Endothelial cell (in vitro differentiated cells): Measurements from ENCODE around the gene MYH7B. TPM values are rescaled to one million over a fixed set of nuclear protein-coding genes. Genes with fewer than 3 reads are reported as not detected.

Source experiments
- DNase-seq: peaks from one replicate; pipeline ENCODE4 v3.0.0; 2021; ENCODE audit warnings: low spot score
- H3K27ac Mint-ChIP-seq: one replicate; pipeline ENCODE4 v1.8.0; 2021; ENCODE audit warnings: mixed read lengths, inconsistent platforms; ENCODE audit not compliant: unreplicated experiment
- H3K27me3 Mint-ChIP-seq: one replicate; pipeline ENCODE4 v1.8.0; 2021; ENCODE audit warnings: mild to moderate bottlenecking, moderate library complexity, mixed read lengths, inconsistent platforms; ENCODE audit not compliant: unreplicated experiment
- H3K36me3 Mint-ChIP-seq: one replicate; pipeline ENCODE4 v1.8.0; 2021; ENCODE audit warnings: mild to moderate bottlenecking, low read depth, mixed read lengths, inconsistent platforms; ENCODE audit not compliant: unreplicated experiment
- H3K4me1 Mint-ChIP-seq: one replicate; pipeline ENCODE4 v1.8.0; 2021; ENCODE audit warnings: mild to moderate bottlenecking, mixed read lengths, inconsistent platforms; ENCODE audit not compliant: unreplicated experiment
- H3K4me3 Mint-ChIP-seq: one replicate; pipeline ENCODE4 v1.8.0; 2021; ENCODE audit warnings: mild to moderate bottlenecking, mixed read lengths, inconsistent platforms; ENCODE audit not compliant: unreplicated experiment
- H3K9me3 Mint-ChIP-seq: one replicate; pipeline ENCODE4 v1.8.0; 2021; ENCODE audit warnings: mixed read lengths, inconsistent platforms; ENCODE audit not compliant: unreplicated experiment
- total RNA-seq: library from RNA; stranded (reverse); fragmentation: NEBNext Ultra II Directional; extraction: Animal tissue kit (Norgen Biotek cat#: 25700); gene quantifications from one replicate; pipeline ENCODE4 v1.2.1, GENCODE V29; 2021; ENCODE audit not compliant: unreplicated experiment
- TF ChIP-seq, protein P1 (sequence below): fragments of 200-600 bp; sonication (generic); IDR thresholded peaks from one replicate; pipeline ENCODE4 v1.5.0; 2021; ENCODE audit warnings: antibody characterized with exemption; ENCODE audit not compliant: unreplicated experiment

The MYH7B gene
- total RNA-seq, 1 donor from 2014 or later, result 0.51 TPM

DNA sequence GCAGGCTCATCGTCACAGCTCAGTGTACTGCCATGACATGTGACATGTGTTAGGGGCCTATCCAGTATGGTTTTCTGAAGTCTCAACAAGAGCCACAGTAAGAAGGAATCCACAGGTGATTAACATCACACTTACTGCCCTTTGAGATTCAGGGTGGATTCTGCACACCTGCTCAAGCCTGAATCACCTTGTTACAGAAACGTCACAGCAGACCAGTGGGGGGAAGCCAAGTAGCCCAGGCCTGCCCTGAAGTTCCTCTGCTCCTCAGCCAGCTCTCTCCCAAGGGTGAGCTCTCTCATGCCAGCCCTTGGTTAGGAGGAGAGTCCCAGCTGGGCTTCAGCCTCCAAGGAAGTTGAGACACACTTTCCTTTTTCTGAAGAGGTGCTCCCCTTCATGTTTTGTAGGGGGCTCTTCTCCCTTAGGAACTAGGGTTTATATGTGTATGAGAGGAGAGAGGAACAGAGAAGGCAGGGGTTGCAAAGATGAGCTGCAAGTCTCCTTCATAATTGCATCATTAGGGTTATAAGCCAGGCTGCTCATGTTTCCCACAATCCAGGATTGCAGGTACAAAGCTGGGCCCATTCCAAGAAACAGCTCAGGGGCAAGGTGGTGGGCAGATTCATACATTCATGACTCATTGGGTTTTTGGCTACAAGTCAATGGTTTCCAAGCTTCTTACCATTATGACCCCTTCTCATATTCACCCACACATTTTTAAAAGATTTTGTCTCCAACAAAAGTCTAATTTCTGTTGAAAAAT lies 11.7 kb upstream of the MYH7B start:
- Mint-ChIP-seq H3K27me3 (peaks cover 4% of the 10 kb centered on the region), H3K36me3 (peaks cover 10% of the 10 kb centered on the region), H3K9me3 (no peaks in the 10 kb centered on the region), H3K27ac (no peak overlapping the region), H3K4me3 (no peak overlapping the region), H3K4me1 (no peaks in the 10 kb centered on the region)
- DNase-seq, result no peak
- TF ChIP-seq, protein P1, sequence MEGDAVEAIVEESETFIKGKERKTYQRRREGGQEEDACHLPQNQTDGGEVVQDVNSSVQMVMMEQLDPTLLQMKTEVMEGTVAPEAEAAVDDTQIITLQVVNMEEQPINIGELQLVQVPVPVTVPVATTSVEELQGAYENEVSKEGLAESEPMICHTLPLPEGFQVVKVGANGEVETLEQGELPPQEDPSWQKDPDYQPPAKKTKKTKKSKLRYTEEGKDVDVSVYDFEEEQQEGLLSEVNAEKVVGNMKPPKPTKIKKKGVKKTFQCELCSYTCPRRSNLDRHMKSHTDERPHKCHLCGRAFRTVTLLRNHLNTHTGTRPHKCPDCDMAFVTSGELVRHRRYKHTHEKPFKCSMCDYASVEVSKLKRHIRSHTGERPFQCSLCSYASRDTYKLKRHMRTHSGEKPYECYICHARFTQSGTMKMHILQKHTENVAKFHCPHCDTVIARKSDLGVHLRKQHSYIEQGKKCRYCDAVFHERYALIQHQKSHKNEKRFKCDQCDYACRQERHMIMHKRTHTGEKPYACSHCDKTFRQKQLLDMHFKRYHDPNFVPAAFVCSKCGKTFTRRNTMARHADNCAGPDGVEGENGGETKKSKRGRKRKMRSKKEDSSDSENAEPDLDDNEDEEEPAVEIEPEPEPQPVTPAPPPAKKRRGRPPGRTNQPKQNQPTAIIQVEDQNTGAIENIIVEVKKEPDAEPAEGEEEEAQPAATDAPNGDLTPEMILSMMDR, result no peak

DNA sequence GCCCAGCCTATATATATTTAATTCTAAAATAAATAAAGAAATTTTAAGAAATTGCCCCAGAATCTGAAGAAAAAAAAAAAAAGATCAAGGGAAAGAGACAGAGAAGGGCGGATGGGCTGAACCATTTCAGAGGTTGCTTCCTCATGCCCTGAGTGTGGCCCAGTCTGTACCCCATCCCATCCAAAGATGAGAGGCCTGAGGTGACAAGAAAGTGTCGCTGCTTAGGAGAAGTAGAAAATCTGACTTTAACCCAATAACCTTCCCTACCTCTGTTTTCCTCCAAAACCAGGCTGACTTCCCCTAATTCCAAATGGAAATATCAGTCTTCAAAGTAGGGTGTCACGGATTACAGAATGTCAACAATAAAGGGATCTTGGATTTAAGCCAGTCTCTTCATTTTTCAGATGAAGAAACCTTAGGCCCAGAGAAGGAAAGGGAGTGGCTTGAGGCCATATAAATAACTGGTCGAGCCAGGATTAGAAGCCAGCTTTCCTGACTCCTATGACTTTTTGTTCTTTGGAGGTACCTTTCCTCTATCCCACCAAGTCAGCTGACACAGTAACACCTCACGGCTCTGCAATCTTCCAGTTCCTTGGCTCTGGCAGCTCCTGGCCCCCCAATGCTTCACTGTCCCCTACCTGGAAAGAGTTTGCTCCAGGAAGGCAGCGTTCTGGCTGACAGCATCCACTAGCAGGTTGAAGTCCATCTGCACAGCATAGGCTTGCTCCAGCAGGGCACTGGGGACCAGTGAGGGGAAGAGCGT lies 10.2 kb upstream of the MYH7B start:
- no peak for DNase-seq
- Mint-ChIP-seq H3K4me3 (no peak overlapping the region), H3K27ac (no peak overlapping the region), H3K27me3 (peaks cover 4% of the 10 kb centered on the region), H3K4me1 (no peaks in the 10 kb centered on the region), H3K36me3 (peaks cover 14% of the 10 kb centered on the region), H3K9me3 (no peaks in the 10 kb centered on the region)
- TF ChIP-seq, protein P1, result no peak

DNA sequence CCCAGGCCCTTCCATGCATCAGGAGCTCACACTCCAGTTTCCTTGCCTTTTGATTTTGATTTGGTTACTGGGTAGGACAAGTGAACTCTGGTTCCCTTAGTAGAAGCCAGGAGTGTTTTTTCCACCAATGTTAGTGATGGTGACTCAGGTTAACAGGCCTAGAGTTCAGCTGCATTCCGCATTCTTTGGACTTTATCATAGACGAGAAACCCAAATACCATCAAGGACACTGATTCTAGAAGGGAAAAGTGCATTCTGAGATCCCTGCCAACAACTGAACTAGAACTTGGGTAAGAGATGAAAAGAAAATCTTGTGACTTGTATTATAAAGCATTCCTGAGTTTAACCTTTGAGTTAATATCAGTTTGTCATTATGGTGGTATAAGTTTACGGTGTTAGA lies 9.0 kb upstream of the MYH7B start:
- no peak overlapping the region for H3K4me3 Mint-ChIP-seq
- no peak for DNase-seq
- peaks cover 11% of the 10 kb centered on the region for H3K36me3 Mint-ChIP-seq
- H3K9me3 Mint-ChIP-seq, result no peaks in the 10 kb centered on the region
- TF ChIP-seq, protein P1, result no peak
- H3K4me1 Mint-ChIP-seq, result no peaks in the 10 kb centered on the region
- H3K27ac Mint-ChIP-seq, result no peak overlapping the region
- H3K27me3 Mint-ChIP-seq, result peaks cover 4% of the 10 kb centered on the region

DNA sequence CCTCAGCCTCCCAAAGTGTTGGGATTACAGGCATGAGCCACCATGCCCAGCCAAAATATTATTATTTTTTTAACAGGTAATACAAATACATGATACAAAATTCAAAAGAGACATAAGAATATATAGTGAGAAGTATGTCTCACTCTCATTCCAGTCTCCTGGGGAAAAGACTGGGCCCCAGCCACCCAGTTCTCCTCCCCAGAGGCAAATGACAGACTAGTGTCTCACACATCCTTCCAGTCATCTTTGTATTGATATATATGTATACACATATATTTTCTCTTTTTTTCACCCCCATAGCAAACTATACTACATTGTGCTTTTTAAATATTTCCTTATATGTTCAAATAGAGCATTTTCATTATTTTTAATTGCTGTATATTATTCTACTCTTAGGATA lies 8.3 kb upstream of the MYH7B start:
- H3K27me3 Mint-ChIP-seq, result peaks cover 4% of the 10 kb centered on the region
- peaks cover 11% of the 10 kb centered on the region for H3K36me3 Mint-ChIP-seq
- TF ChIP-seq, protein P1, result no peak
- H3K27ac Mint-ChIP-seq, result no peak overlapping the region
- no peaks in the 10 kb centered on the region for H3K9me3 Mint-ChIP-seq
- no peaks in the 10 kb centered on the region for H3K4me1 Mint-ChIP-seq
- H3K4me3 Mint-ChIP-seq, result no peak overlapping the region
- no peak for DNase-seq

DNA sequence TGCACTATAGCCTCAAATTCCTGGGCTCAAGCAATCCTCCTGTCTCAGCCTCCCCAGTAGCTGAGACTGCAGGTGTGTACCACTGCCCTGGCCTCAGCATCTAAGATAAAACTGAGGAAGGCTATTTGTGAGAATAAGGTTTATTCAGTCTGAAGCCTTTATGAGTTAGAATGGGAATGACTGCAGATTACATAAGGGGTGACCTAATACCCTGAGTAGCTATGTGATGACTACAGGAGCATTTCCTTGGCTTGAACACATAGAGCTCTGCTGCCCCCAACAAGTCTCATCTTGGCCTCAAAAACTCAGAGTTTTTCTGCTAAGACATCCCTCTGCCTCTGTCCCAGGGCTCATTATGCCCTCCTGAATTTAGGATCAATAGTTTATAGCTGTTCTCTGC lies 7.6 kb upstream of the MYH7B start:
- no peak overlapping the region for H3K27ac Mint-ChIP-seq
- TF ChIP-seq, protein P1, result no peak

More for the DNA sequence above, 7.6 kb upstream of the MYH7B start:
- peaks cover 4% of the 10 kb centered on the region for H3K27me3 Mint-ChIP-seq
- no peak for DNase-seq
- peaks cover 6% of the 10 kb centered on the region for H3K4me1 Mint-ChIP-seq
- no peaks in the 10 kb centered on the region for H3K9me3 Mint-ChIP-seq
- no peak overlapping the region for H3K4me3 Mint-ChIP-seq
- H3K36me3 Mint-ChIP-seq, result peaks cover 11% of the 10 kb centered on the region
